Astrocyte (in vitro differentiated cells and primary cell): Measurements from ENCODE around the gene CORO7. TPM values are rescaled to one million over a fixed set of nuclear protein-coding genes. Genes with fewer than 3 reads are reported as not detected.

Experiments used
- DNase-seq: peaks from one replicate; pipeline ENCODE4 v3.0.0-alpha.2; 2010; ENCODE audit warnings: low read depth
- FAIRE-seq: peaks from 2 replicates; lab custom pipeline; 2011; peaks lifted over from hg19 to GRCh38; lab: Jason Lieb, UNC
- H2AFZ ChIP-seq: 2 replicates; pipeline ENCODE4 v1.6.0; 2012; ENCODE audit warnings: low read depth, low read length, inconsistent platforms
- H3K27ac ChIP-seq: 2 replicates; pipeline ENCODE4 v1.5.1; 2011; ENCODE audit warnings: low read depth, low read length, inconsistent platforms
- H3K27me3 ChIP-seq: 2 replicates; pipeline ENCODE4 v1.6.0; 2011; ENCODE audit warnings: low read length, inconsistent platforms; ENCODE audit not compliant: insufficient read depth
- H3K36me3 ChIP-seq: 2 replicates; pipeline ENCODE4 v1.5.1; 2011; ENCODE audit warnings: low read length, inconsistent platforms; ENCODE audit not compliant: insufficient read depth
- H3K4me1 ChIP-seq: 2 replicates; pipeline ENCODE4 v1.5.1; 2011; ENCODE audit warnings: low read length, inconsistent platforms; ENCODE audit not compliant: insufficient read depth
- H3K4me2 ChIP-seq: 2 replicates; pipeline ENCODE4 v1.6.0; 2012; ENCODE audit warnings: low read length, inconsistent platforms
- H3K4me3 ChIP-seq: 2 replicates; pipeline ENCODE4 v1.5.1; 2011; ENCODE audit warnings: low read depth, mild to moderate bottlenecking, low read length, inconsistent platforms; ENCODE audit not compliant: insufficient read depth
- H3K79me2 ChIP-seq: 2 replicates; pipeline ENCODE4 v1.6.0; 2012; ENCODE audit warnings: mild to moderate bottlenecking, low read length, inconsistent platforms; ENCODE audit not compliant: insufficient read depth
- H3K9ac ChIP-seq: 2 replicates; pipeline ENCODE4 v1.6.0; 2012; ENCODE audit warnings: mild to moderate bottlenecking, low read length, inconsistent platforms
- H3K9me3 ChIP-seq: 2 replicates; pipeline ENCODE4 v1.5.1; 2012; ENCODE audit warnings: low read depth, mild to moderate bottlenecking, low read length, inconsistent platforms; ENCODE audit not compliant: insufficient read depth
- H4K20me1 ChIP-seq: 2 replicates; pipeline ENCODE4 v1.6.0; 2012; ENCODE audit warnings: low read length, inconsistent platforms; ENCODE audit not compliant: insufficient read depth
- H3K27ac Mint-ChIP-seq: one replicate; pipeline ENCODE4 v1.8.0; 2021; ENCODE audit warnings: mild to moderate bottlenecking, mixed read lengths; ENCODE audit not compliant: unreplicated experiment
- H3K27me3 Mint-ChIP-seq: one replicate; pipeline ENCODE4 v1.8.0; 2021; ENCODE audit warnings: low read depth, mixed read lengths; ENCODE audit not compliant: unreplicated experiment
- H3K36me3 Mint-ChIP-seq: one replicate; pipeline ENCODE4 v1.8.0; 2021; ENCODE audit warnings: low read depth, mixed read lengths; ENCODE audit not compliant: unreplicated experiment
- H3K4me1 Mint-ChIP-seq: one replicate; pipeline ENCODE4 v1.8.0; 2021; ENCODE audit warnings: low read depth, mixed read lengths; ENCODE audit not compliant: unreplicated experiment
- H3K4me3 Mint-ChIP-seq: one replicate; pipeline ENCODE4 v1.8.0; 2021; ENCODE audit warnings: mild to moderate bottlenecking, moderate library complexity, mixed read lengths; ENCODE audit not compliant: unreplicated experiment
- H3K9me3 Mint-ChIP-seq: one replicate; pipeline ENCODE4 v1.8.0; 2021; ENCODE audit warnings: mild to moderate bottlenecking, mixed read lengths; ENCODE audit not compliant: unreplicated experiment
- CTCF ChIP-seq: IDR thresholded peaks from 2 replicates; pipeline ENCODE4 v1.5.1; 2011; ENCODE audit warnings: low read depth, mild to moderate bottlenecking, inconsistent platforms, low read length, moderate library complexity; ENCODE audit not compliant: insufficient read depth
- EZH2 ChIP-seq: IDR thresholded peaks from 2 replicates; pipeline ENCODE4 v1.6.1; 2012; ENCODE audit warnings: mild to moderate bottlenecking, low read length, inconsistent platforms; ENCODE audit not compliant: insufficient read depth
- total RNA-seq: library from RNA; stranded (reverse); gene quantifications from 2 replicates; pipeline ENCODE4 v1.2.1, GENCODE V29; 2021

Gene CORO7
- total RNA-seq, 1 donor from 2014 or later = 26.4 TPM

- no peaks in the 10 kb centered on the region for H3K9me3 Mint-ChIP-seq
- H3K9me3 ChIP-seq = no peaks in the 10 kb centered on the region
- H3K36me3 Mint-ChIP-seq = peaks cover 6% of the 10 kb centered on the region
- no peak overlapping the region for H3K27ac Mint-ChIP-seq
- H3K36me3 ChIP-seq = no peaks in the 10 kb centered on the region
- FAIRE-seq (no peak), DNase-seq (no peak)
- TF ChIP-seq CTCF (peak; percentile 54), EZH2 (no peak)
- H3K4me3 ChIP-seq = no peak overlapping the region
- no peaks in the 10 kb centered on the region for H3K27me3 ChIP-seq
- no peaks in the 10 kb centered on the region for H3K4me1 Mint-ChIP-seq
- H4K20me1 ChIP-seq = peaks cover 22% of the 10 kb centered on the region
- H3K79me2 ChIP-seq = no peaks in the 10 kb centered on the region
- no peaks in the 10 kb centered on the region for H3K27me3 Mint-ChIP-seq
- no peak overlapping the region for H3K4me2 ChIP-seq
- no peak overlapping the region for H3K4me3 Mint-ChIP-seq
- H3K27ac ChIP-seq = no peak overlapping the region
- no peak overlapping the region for H3K9ac ChIP-seq
- H3K4me1 ChIP-seq = peaks cover 4% of the 10 kb centered on the region
- H2AFZ ChIP-seq = no peak overlapping the region
Measured at GRCh38 chr16:4402439-4403132, 13.8 kb downstream of the CORO7 start.

GRCh38 chr16:4401510-4401909 is 14.9 kb downstream of the CORO7 start:
- H3K4me1 Mint-ChIP-seq = no peaks in the 10 kb centered on the region
- peaks cover 6% of the 10 kb centered on the region for H3K36me3 Mint-ChIP-seq
- no peaks in the 10 kb centered on the region for H3K9me3 Mint-ChIP-seq

More at GRCh38 chr16:4401510-4401909, 14.9 kb downstream of the CORO7 start:
- Histone ChIP-seq H4K20me1 (peaks cover 22% of the 10 kb centered on the region), H3K27me3 (no peaks in the 10 kb centered on the region), H3K9me3 (no peaks in the 10 kb centered on the region), H3K9ac (no peak overlapping the region), H3K27ac (no peak overlapping the region), H2AFZ (no peak overlapping the region), H3K36me3 (no peaks in the 10 kb centered on the region), H3K4me1 (peaks cover 2% of the 10 kb centered on the region), H3K4me3 (no peak overlapping the region), H3K4me2 (no peak overlapping the region), H3K79me2 (no peaks in the 10 kb centered on the region)
- no peak for TF ChIP-seq EZH2
- no peak for TF ChIP-seq CTCF
- H3K27me3 Mint-ChIP-seq = no peaks in the 10 kb centered on the region
- FAIRE-seq = no peak
- no peak overlapping the region for H3K4me3 Mint-ChIP-seq
- no peak for DNase-seq
- no peak overlapping the region for H3K27ac Mint-ChIP-seq
